ENCODE measurements around the gene GNB2. TPM values are rescaled to one million over a fixed set of nuclear protein-coding genes. Genes with fewer than 3 reads are reported as not detected.
"Not testable (repeated sequence)": the region's sequence is repeated elsewhere in the genome, so short reads cannot be mapped to it uniquely, and the experiment has no call there.

Gene GNB2
- total RNA-seq, 2 donors from 2014 or later, result 345 to 348 TPM

DNA sequence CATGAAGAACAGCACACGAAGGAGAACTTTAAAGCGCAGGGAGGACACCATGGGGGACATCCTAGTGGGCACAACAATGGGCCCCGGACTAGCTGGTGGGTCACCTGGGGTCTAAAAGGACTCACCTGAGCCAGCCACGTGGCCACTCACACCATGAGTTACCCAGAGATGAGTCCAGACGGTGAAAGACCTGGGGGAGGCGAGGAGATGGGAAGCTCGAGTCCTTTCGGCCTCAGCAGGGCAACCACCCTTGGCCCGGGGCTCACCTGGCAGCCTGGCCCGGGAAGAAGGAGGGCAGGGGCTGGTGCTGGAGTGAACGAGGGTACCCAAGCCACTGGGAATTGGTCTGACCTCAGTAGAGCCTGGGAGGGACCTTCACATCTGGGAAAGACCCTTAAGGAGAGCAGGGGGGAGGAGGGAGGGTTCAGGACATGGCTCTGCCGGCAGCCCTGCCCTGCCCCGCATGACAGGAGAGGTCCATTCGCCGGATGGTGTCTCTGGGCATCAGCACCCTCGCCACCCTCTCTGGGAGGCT lies 14.9 kb downstream of the GNB2 start:
- H3K36me3 Mint-ChIP-seq, result peaks cover 6% of the 10 kb centered on the region
- H3K27ac Mint-ChIP-seq, result peak overlapping the region in 1 of 2 donors; percentile 57
- ATAC-seq, result no peak
- no peaks in the 10 kb centered on the region for H3K27me3 Mint-ChIP-seq
- H3K9me3 Mint-ChIP-seq, result no peaks in the 10 kb centered on the region
- peaks cover 27 to 28% of the 10 kb centered on the region in 2 donors for H3K4me1 Mint-ChIP-seq (ENCODE audit: low read depth in 2 of 2)
- no peak overlapping the region for H3K4me3 Mint-ChIP-seq
- no peak for DNase-seq (ENCODE audit: low spot score)

DNA sequence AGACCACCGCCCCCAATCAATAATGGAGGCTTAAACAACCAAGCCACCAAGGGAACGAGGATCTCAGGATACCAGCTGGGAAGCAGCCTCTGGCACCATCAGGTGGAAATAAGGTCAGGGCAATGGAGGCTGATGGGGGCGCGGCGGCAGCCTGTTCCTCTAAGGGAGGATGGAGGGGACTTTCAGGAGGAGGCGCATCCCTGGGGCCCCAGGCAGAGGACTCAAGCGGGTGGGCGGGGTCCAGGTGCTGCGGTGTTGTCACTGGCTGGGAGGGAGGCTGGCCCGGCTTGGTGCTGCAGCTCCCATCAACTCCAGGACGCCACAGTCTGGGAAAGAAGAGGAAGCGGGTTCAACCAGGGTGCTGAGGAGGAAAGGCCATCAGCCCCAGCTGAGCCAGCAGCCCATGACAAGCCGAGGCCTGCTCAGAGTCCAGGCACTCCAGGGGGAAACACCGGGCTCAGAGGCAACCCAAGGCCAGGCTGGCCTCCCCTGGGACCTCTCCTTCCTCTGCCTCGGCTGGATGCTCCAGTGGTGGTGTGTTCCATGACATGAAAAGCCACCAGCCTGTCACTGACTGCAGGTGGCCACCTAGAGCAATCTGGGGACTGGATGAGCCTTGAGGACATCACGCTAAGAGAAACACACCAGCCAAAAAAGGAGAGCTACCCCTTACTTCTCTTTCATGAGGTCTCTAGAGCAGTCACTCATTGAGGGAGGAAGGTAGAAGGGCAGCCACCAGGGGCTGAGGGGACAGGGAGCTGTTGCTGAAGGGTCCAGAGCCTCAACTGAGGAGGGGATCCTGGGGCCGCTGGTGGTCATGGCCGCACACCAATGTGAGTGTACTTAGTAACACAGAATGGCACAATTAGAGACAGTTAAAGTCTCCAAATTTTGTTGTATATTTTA lies 15.9 kb downstream of the GNB2 start:
- no peaks in the 10 kb centered on the region for H3K27me3 Mint-ChIP-seq
- no peak overlapping the region for H3K4me3 Mint-ChIP-seq
- peaks cover 27 to 28% of the 10 kb centered on the region in 2 donors for H3K4me1 Mint-ChIP-seq (ENCODE audit: low read depth in 2 of 2)
- peaks cover 6% of the 10 kb centered on the region for H3K36me3 Mint-ChIP-seq
- H3K9me3 Mint-ChIP-seq, result no peaks in the 10 kb centered on the region
- no peak for DNase-seq (ENCODE audit: low spot score)
- peak overlapping the region in 1 of 2 donors; percentile 57 for H3K27ac Mint-ChIP-seq
- ATAC-seq, result no peak

DNA sequence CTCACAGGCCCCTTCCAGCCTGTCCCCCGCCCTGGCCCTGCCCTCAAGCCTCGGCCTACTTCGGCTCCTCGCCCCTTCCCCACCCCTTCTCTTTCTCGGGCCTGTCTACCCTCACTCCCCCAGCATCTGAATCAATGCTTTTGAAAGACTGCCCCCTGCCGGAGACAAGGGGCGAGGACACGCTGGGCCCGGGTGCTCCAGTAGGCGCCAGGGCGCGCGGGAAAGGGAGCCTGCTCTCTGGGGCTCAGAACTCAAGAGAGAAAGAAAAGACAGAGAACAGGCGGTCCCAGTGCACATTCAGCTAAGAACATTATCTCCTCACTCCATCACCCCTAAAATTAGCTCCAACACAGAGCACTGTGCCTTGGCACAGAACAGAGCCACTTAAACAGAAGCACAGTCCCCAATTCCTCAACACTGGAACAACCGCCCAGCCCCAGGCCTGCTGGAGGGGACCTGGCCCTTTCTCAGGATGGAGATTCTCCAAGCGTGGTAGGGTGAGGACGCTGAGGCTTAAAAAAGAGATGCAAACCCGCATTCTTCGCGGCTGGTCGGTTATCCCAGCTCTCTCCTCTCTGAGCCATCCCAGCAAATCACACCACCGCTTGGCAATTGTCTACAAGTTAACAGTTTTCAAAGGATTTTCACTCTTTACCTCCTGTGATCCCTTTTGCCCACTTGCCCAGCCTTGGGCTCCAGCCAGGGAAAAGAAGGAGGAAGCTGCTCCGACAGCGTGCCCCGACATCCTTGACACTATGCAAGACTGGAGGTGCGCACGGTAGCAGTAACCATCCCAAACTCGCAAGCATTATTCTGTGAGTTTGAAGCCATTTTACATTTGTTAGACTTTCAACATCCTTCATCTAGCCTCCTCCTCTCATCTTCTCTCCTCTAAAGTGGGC lies 18.4 kb downstream of the GNB2 start:
- peak; percentile 68 to 74 for ATAC-seq
- Mint-ChIP-seq H3K27ac (peak overlapping the region; percentile 83 to 93), H3K4me3 (peak overlapping the region; percentile 91), H3K4me1 (ENCODE audit: low read depth in 2 of 2) (peaks cover 27 to 35% of the 10 kb centered on the region in 2 donors), H3K27me3 (no peaks in the 10 kb centered on the region), H3K9me3 (no peaks in the 10 kb centered on the region), H3K36me3 (peaks cover 6% of the 10 kb centered on the region)
- peak; percentile 84 for DNase-seq (ENCODE audit: low spot score)

DNA sequence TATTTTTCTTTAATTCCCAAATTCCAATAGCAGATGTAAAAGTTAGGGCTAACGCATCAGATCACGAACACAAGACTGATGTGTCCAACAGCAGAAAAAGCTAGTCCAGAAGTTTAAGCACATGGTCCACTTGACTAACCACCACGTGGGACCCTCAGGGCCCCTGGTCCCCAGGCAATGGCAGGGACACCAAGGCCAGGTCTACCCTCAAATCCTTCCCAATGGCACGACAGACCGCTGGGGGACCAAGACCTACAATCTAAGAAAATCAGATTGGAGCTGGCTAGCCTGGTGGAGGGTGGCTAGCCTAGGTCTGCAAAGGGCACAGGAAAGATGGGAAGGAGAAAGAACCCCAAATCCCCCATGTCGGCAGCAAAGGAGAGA lies 19.0 kb downstream of the GNB2 start:
- Mint-ChIP-seq H3K27me3 (no peaks in the 10 kb centered on the region), H3K4me3 (peak overlapping the region; percentile 91), H3K27ac (peak overlapping the region; percentile 83 to 93), H3K36me3 (peaks cover 6% of the 10 kb centered on the region), H3K9me3 (no peaks in the 10 kb centered on the region), H3K4me1 (ENCODE audit: low read depth in 2 of 2) (peaks cover 27 to 35% of the 10 kb centered on the region in 2 donors)
- no peak for DNase-seq (ENCODE audit: low spot score)
- ATAC-seq, result no peak

DNA sequence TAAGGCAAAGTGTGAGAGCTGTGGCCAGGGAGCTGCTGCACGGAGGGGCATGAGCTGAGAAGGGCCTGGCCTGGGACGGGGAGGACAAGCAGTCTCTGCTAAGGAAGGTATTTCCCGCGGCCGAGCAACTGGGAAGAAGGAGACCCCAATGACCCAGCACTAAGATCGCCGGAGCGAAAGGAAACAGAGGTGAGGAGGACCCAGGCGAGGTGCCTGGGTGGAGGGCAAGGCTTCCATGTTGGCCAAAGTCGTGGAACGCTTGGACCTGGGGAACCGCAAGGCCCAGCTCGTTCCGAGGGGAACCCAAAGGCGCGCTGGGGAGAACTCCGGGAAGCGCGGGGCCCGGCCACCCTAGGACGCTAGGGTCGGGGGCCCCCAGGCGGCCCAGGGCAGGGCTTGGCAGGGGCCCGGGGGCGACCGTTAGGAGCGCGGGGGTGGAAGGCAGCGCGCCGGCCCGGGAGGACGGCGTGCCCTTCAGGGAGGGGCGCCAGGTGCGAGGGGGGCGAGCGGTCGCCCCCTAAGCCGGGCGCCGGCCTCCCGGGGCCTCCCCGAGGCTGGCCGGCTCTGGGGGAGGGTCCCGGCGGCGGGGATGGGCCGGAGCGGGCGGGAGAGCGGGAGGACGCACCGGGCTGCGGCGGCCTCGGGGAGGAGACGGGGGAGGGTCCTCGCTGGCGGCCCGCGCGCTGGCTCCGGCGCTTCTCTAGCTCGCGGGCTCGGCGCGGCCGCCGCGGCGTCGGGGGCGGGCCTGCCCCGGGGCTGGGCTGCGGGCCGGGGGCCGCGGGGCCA lies 20.0 kb downstream of the GNB2 start:
- H3K9me3 Mint-ChIP-seq, result no peaks in the 10 kb centered on the region
- H3K4me1 Mint-ChIP-seq (ENCODE audit: low read depth in 2 of 2), result peaks cover 27 to 35% of the 10 kb centered on the region in 2 donors
- peaks cover 6% of the 10 kb centered on the region for H3K36me3 Mint-ChIP-seq
- no peak for DNase-seq (ENCODE audit: low spot score)
- peak; percentile 74 to 78 for ATAC-seq
- no peaks in the 10 kb centered on the region for H3K27me3 Mint-ChIP-seq
- peak overlapping the region; percentile 83 to 93 for H3K27ac Mint-ChIP-seq
- peak overlapping the region; percentile 91 for H3K4me3 Mint-ChIP-seq

DNA sequence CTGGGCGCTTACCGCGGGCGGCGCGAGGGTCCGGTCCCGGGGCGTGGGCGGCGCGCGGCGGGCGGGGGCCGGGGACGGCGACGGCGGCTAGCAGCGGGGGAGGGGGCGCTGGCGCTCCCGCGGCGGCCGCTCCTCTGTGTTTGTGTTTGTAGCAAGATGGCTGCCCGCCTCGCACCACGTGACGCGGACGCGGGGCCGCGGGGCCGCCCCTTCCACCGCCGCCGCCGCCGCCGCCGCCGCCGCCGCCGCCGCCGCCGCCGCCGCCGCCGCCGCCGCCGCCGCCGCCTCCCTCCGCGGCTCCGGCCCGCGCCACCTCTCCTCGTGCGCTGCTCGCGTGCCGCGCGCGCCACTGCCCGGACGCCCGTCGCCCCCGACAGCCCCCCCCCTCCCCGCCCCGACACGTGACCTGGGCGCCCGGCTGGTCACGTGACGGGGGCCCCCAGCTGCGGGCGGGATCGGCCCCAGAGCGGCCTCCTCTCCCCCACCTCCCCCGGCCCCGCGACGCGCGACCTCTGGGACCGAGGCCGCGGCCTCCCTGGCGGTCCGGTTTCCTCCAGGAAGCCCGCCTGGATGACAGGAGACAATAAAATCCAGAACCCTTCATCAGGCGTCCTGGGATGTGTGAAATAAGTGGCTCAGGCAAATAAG lies 20.7 kb downstream of the GNB2 start, which contains the start of gene GIGYF1:
Gene GIGYF1, minus strand, starts transcription at position 153 of the 648 bp plus-strand sequence. CDS start 6,012 bp downstream, outside the sequence.
- Mint-ChIP-seq H3K4me3 (peak within 1 kb of the TSS; percentile 91), H3K27me3 (peaks cover 0 to 1% of the 10 kb centered on the region in 2 donors), H3K9me3 (no peaks in the 10 kb centered on the region), H3K27ac (peak within 1 kb of the TSS; percentile 83 to 93), H3K36me3 (peaks cover 6% of the 10 kb centered on the region), H3K4me1 (ENCODE audit: low read depth in 2 of 2) (peaks cover 20 to 29% of the 10 kb centered on the region in 2 donors)
- ATAC-seq, result peak; percentile 82 to 88
- peak; percentile 78 for DNase-seq (ENCODE audit: low spot score)

DNA sequence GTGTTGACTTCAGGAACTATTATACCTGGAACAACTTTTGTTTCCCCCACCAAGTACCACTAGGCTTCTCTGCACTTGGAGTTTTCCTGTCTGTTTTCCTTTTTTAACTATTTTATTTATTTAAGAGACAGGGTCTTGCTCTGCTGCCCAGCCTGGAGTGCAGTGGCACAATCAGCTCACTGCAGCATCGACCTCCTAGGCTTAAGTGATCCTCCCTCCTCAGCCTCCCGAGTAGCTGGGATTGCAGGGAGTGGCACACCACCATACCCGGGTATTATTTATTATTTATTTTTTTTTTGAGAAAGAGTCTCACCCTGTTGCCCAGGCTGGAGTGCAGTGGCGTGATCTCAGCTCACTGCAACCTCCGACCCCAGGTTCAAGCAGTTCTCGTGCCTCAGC lies 22.6 kb downstream of the GNB2 start:
- Mint-ChIP-seq H3K9me3 (no peaks in the 10 kb centered on the region), H3K27ac (peak overlapping the region; percentile 43 to 84), H3K36me3 (peaks cover 6% of the 10 kb centered on the region), H3K4me1 (ENCODE audit: low read depth in 2 of 2) (peaks cover 19 to 26% of the 10 kb centered on the region in 2 donors), H3K27me3 (peaks cover 3 to 7% of the 10 kb centered on the region in 2 donors), H3K4me3 (peak overlapping the region; percentile 63)
- ATAC-seq, result no peak
- DNase-seq (ENCODE audit: low spot score), result no peak

DNA sequence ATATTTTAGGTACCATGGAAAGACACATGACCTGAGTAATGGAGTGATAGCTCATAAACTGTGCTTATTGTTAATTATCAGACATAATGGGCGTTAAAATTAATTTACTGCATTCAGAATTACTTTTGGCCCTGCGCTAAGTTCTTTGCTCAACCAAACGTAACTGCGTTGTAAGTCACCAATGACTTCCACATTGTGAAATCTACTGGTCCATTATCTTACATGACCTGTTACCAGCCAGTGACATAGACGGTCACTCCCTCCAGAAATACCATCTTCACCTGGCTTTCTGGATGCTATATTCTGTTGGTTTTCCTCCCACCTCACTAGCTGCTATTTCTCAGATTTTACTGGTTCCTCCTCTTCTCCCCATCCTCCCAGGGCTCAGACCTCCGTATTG lies 25.5 kb downstream of the GNB2 start:
- Mint-ChIP-seq H3K9me3 (no peaks in the 10 kb centered on the region), H3K27ac (no peak overlapping the region), H3K4me1 (ENCODE audit: low read depth in 2 of 2) (peaks cover 0 to 7% of the 10 kb centered on the region in 2 donors), H3K27me3 (peaks cover 8% of the 10 kb centered on the region in 2 donors), H3K4me3 (no peak overlapping the region), H3K36me3 (no peaks in the 10 kb centered on the region)
- no peak for DNase-seq (ENCODE audit: low spot score)
- no peak for ATAC-seq

DNA sequence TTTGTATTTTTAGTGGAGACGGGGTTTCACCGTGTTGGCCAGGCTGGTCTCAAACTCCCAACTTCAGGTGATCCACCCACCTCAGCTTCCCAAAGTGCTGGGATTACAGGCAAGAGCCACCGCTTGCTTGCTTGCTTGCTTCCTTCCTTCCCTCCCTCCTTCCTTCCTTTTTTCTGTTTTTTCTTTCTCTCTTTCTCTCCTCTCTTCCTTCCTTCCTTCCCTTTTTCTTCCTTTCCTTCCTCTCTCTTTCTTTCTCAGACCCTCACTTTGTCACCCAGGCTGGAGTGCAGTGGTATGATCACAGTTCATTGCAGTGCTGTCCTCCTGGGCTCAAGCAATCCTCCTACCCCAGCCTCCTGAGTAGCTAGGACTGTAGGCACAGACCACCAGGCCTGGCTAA lies 27.5 kb downstream of the GNB2 start:
- H3K27me3 Mint-ChIP-seq; ATAC-seq; H3K36me3 Mint-ChIP-seq; H3K4me1 Mint-ChIP-seq (ENCODE audit: low read depth in 2 of 2); DNase-seq (ENCODE audit: low spot score); H3K27ac Mint-ChIP-seq; H3K4me3 Mint-ChIP-seq; H3K9me3 Mint-ChIP-seq: not testable (repeated sequence)

DNA sequence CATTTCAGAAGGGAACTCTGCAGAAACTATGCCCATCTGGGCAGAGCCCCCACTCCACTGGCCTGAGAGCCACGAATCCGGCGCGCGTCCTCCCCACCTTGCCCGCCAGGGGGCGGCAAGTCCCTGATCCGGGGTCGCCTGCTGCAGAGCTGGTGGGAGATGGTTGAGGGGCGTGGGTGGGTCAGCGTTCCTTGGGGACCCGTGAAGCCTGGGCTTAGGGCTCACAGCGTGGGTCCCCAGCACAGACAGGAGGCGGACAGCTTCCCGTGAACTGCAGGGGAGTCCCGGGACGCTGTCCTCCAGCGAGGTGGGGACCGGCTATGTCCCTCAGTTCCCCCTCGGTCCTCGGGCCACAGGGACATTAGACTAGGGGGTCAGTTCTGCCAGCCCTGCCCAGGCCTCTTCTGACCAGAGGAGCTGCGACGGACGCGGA lies 31.8 kb downstream of the GNB2 start:
- DNase-seq (ENCODE audit: low spot score) (peak; percentile 81), ATAC-seq (peak; percentile 77 to 78)
- Mint-ChIP-seq H3K27me3 (peaks cover 3 to 8% of the 10 kb centered on the region in 2 donors), H3K4me1 (ENCODE audit: low read depth in 2 of 2) (peaks cover 12 to 14% of the 10 kb centered on the region in 2 donors), H3K9me3 (no peaks in the 10 kb centered on the region), H3K36me3 (no peaks in the 10 kb centered on the region), H3K27ac (peak overlapping the region; percentile 91 to 96), H3K4me3 (peak overlapping the region; percentile 98)

DNA sequence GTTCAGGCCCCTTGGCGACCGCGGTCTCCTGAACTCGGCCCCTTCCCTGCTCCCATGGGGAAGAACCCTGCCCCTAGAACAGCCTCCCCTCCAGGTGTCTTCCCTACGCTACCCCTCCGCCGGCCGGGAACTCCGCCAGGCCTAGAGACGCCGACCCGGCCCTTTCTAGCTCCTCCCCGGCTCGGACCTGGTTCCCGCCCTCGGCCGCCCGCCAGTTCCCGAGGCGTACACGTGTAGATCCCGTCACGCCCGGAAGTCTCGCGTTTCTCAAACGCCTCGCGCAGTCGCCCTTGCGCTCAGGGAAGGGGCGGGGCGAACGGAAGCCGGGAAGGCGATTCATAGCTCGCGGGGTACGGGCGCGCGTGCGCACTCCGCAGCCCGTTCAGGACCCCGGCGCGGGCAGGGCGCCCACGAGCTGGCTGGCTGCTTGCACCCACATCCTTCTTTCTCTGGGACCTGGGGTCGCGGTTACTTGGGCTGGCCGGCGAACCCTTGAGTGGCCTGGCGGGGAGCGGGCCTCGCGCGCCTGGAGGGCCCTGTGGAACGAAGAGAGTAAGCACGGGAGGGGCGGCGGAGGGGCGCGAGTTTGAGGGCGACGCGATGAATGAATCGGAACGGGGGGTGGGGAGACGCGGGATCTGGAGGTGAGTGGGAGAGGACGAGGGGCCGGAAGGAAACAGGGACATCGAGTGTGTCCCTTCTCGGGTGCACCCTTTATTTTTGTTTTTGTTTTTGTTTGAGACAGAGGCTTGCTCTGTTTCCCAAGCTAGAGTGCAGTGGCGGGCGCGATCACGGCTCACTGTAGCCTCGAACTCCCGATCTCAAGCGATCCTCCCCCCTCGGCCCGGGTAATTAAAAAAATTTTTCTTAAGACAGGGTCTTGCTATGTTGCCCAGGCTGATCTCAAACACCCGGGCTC lies 32.5 kb downstream of the GNB2 start, which contains the start of gene POP7:
Gene POP7, plus strand, starts transcription at position 369 of the 919 bp plus-strand sequence. CDS start 710 bp downstream, outside the sequence.
- Mint-ChIP-seq H3K4me3 (peak within 1 kb of the TSS; percentile 98), H3K27ac (peak within 1 kb of the TSS; percentile 91 to 96), H3K36me3 (no peaks in the 10 kb centered on the region), H3K27me3 (peaks cover 3 to 5% of the 10 kb centered on the region in 2 donors), H3K4me1 (ENCODE audit: low read depth in 2 of 2) (peaks cover 12 to 16% of the 10 kb centered on the region in 2 donors), H3K9me3 (no peaks in the 10 kb centered on the region)
- ATAC-seq (peak; percentile 98 to 99), DNase-seq (ENCODE audit: low spot score) (peak; percentile 99)

All from natural killer cell treated with Interleukin-12 subunit alpha and Interleukin-12 subunit beta and Interleukin-15 and Interleukin-18, amount 100 ng/mL, for 72 hours (primary cell).